Effector memory CD4-positive, alpha-beta T cell (primary cell): ENCODE data around the gene ADRB1.

Source experiments
- DNase-seq, 3 donors: peaks; one replicate each; pipeline ENCODE4 v3.0.0-alpha.2; 2020
- H3K27ac ChIP-seq: 2 replicates; pipeline ENCODE4 v1.7.0; 2013; ENCODE audit warnings: mild to moderate bottlenecking, low read length, moderate library complexity; ENCODE audit not compliant: insufficient read depth, poor library complexity, severe bottlenecking
- H3K27me3 ChIP-seq: replicated peaks from 2 replicates; pipeline ENCODE4 v1.7.0; 2013; ENCODE audit warnings: mild to moderate bottlenecking, low read length; ENCODE audit not compliant: insufficient read depth, control insufficient read depth, poor library complexity, severe bottlenecking
- H3K36me3 ChIP-seq: 2 replicates; pipeline ENCODE4 v1.7.0; 2013; ENCODE audit warnings: mild to moderate bottlenecking, low read length, moderate library complexity; ENCODE audit not compliant: control insufficient read depth, insufficient read depth
- H3K4me1 ChIP-seq: 2 replicates; pipeline ENCODE4 v1.7.0; 2013; ENCODE audit warnings: low read length, mild to moderate bottlenecking; ENCODE audit not compliant: control insufficient read depth, insufficient read depth, poor library complexity, severe bottlenecking
- H3K4me3 ChIP-seq: 2 replicates; pipeline ENCODE4 v1.7.0; 2013; ENCODE audit warnings: low read length, low read depth, mild to moderate bottlenecking; ENCODE audit not compliant: insufficient read depth, poor library complexity, severe bottlenecking
- H3K9me3 ChIP-seq: 2 replicates; pipeline ENCODE4 v1.7.0; 2013; ENCODE audit warnings: mild to moderate bottlenecking, low read length, moderate library complexity; ENCODE audit not compliant: control insufficient read depth

Gene ADRB1

GRCh38 chr10:114025611-114026130 lies 18.0 kb upstream of the ADRB1 start:
- H3K9me3 ChIP-seq, result no peaks in the 10 kb centered on the region
- peaks cover 3% of the 10 kb centered on the region for H3K27me3 ChIP-seq
- no peak overlapping the region for H3K27ac ChIP-seq
- no peaks in the 10 kb centered on the region for H3K36me3 ChIP-seq
- H3K4me3 ChIP-seq, result no peak overlapping the region
- DNase-seq, result no peak
- H3K4me1 ChIP-seq, result peaks cover 5% of the 10 kb centered on the region

GRCh38 chr10:114026189-114027040 lies 17.3 kb upstream of the ADRB1 start:
- no peaks in the 10 kb centered on the region for H3K36me3 ChIP-seq
- no peak overlapping the region for H3K27ac ChIP-seq
- H3K4me1 ChIP-seq, result peaks cover 5% of the 10 kb centered on the region
- no peaks in the 10 kb centered on the region for H3K9me3 ChIP-seq
- H3K4me3 ChIP-seq, result no peak overlapping the region
- H3K27me3 ChIP-seq, result peaks cover 3% of the 10 kb centered on the region
- DNase-seq, result no peak

GRCh38 chr10:114027041-114027394 lies 16.6 kb upstream of the ADRB1 start:
- Histone ChIP-seq H3K4me1 (peaks cover 5% of the 10 kb centered on the region), H3K4me3 (no peak overlapping the region), H3K27ac (no peak overlapping the region), H3K9me3 (no peaks in the 10 kb centered on the region), H3K36me3 (no peaks in the 10 kb centered on the region), H3K27me3 (peaks cover 3% of the 10 kb centered on the region)
- DNase-seq, result no peak

GRCh38 chr10:114027951-114028350 lies 15.7 kb upstream of the ADRB1 start:
- H3K27ac ChIP-seq, result no peak overlapping the region
- H3K36me3 ChIP-seq, result no peaks in the 10 kb centered on the region
- H3K27me3 ChIP-seq, result peaks cover 3% of the 10 kb centered on the region
- H3K9me3 ChIP-seq, result no peaks in the 10 kb centered on the region
- DNase-seq, result no peak
- H3K4me1 ChIP-seq, result peaks cover 5% of the 10 kb centered on the region
- H3K4me3 ChIP-seq, result no peak overlapping the region

- Histone ChIP-seq H3K9me3 (no peaks in the 10 kb centered on the region), H3K27me3 (peaks cover 3% of the 10 kb centered on the region), H3K4me1 (peaks cover 5% of the 10 kb centered on the region), H3K27ac (no peak overlapping the region), H3K36me3 (no peaks in the 10 kb centered on the region), H3K4me3 (no peak overlapping the region)
- no peak for DNase-seq
Observed at GRCh38 chr10:114028425-114028824, 15.2 kb upstream of the ADRB1 start.

- H3K27ac ChIP-seq, result no peak overlapping the region
Observed at GRCh38 chr10:114029655-114030054, 14.0 kb upstream of the ADRB1 start.

GRCh38 chr10:114030140-114030539 lies 13.5 kb upstream of the ADRB1 start:
- Histone ChIP-seq H3K9me3 (no peaks in the 10 kb centered on the region), H3K27me3 (peaks cover 3% of the 10 kb centered on the region), H3K27ac (no peak overlapping the region), H3K4me3 (no peak overlapping the region), H3K36me3 (no peaks in the 10 kb centered on the region), H3K4me1 (peaks cover under 1% of the 10 kb centered on the region)
- no peak for DNase-seq

More at GRCh38 chr10:114029655-114030054, 14.0 kb upstream of the ADRB1 start:
- peaks cover 5% of the 10 kb centered on the region for H3K4me1 ChIP-seq
- peaks cover 3% of the 10 kb centered on the region for H3K27me3 ChIP-seq
- no peak for DNase-seq
- H3K36me3 ChIP-seq, result no peaks in the 10 kb centered on the region
- H3K4me3 ChIP-seq, result no peak overlapping the region
- H3K9me3 ChIP-seq, result no peaks in the 10 kb centered on the region

GRCh38 chr10:114031073-114031972 lies 12.3 kb upstream of the ADRB1 start:
- Histone ChIP-seq H3K4me3 (no peak overlapping the region), H3K36me3 (no peaks in the 10 kb centered on the region), H3K27me3 (peaks cover 3% of the 10 kb centered on the region), H3K27ac (no peak overlapping the region), H3K4me1 (no peaks in the 10 kb centered on the region), H3K9me3 (no peaks in the 10 kb centered on the region)
- no peak for DNase-seq

GRCh38 chr10:114033566-114033965 lies 10.1 kb upstream of the ADRB1 start:
- Histone ChIP-seq H3K36me3 (no peaks in the 10 kb centered on the region), H3K4me3 (no peak overlapping the region), H3K4me1 (no peaks in the 10 kb centered on the region), H3K27me3 (no peaks in the 10 kb centered on the region), H3K9me3 (no peaks in the 10 kb centered on the region), H3K27ac (no peak overlapping the region)
- no peak for DNase-seq
